Suprapubic skin (tissue), 4 donors: ENCODE results near the gene MCTP1.

Experiments
- CTCF ChIP-seq, 2 donors: fragments of 200-600 bp in 1 of 2; fragments of 450-650 bp in 1 of 2; sonication (generic) in 1 of 2; IDR thresholded peaks; one replicate each; pipeline ENCODE4 v1.5.1; 2016 to 2019; ENCODE audit warnings: antibody characterized with exemption in 2 of 2, mild to moderate bottlenecking in 1 of 2, moderate library complexity in 1 of 2
- EP300 ChIP-seq: sonication (generic); formaldehyde crosslinking; IDR thresholded peaks from one replicate; pipeline ENCODE4 v1.6.1; 2017; ENCODE audit warnings: antibody characterized with exemption
- POLR2A ChIP-seq, 2 donors: fragments of 450-650 bp; IDR thresholded peaks; one replicate each; pipeline ENCODE4 v1.6.1; 2017; ENCODE audit warnings: antibody characterized with exemption in 2 of 2, mild to moderate bottlenecking in 2 of 2, moderate library complexity in 2 of 2
- POLR2AphosphoS5 ChIP-seq, 3 donors: sonication (generic); formaldehyde crosslinking; IDR thresholded peaks; one replicate each; pipeline ENCODE4 v1.6.1; 2017; ENCODE audit warnings: antibody characterized with exemption in 3 of 3

- TF ChIP-seq CTCF (IDR thresholded peaks at IDR 0.05) = no peak
- TF ChIP-seq POLR2AphosphoS5 (IDR thresholded peaks at IDR 0.05) = no peak
- no peak for TF ChIP-seq POLR2A (IDR thresholded peaks at IDR 0.05)
- no peak for TF ChIP-seq EP300
Measured at GRCh38 chr5:95102080-95102479, 182.8 kb downstream of the MCTP1 start.
